ENCODE measurements around the gene KLHL29.

- no peak for TF ChIP-seq CREB1 (IDR thresholded peaks at IDR 0.05; ENCODE audit: low read depth)
- no peak for TF ChIP-seq YY1 (IDR thresholded peaks at IDR 0.05; ENCODE audit: low read depth)
Observed at GRCh38 chr2:23627236-23628009, 242.4 kb downstream of the KLHL29 start.

Measured in Ishikawa (cell line).